HCT116 (cell line): ENCODE data around the gene ARHGEF6. TPM values are rescaled to one million over a fixed set of nuclear protein-coding genes. Genes with fewer than 3 reads are reported as not detected.

Experiments
- ATAC-seq: fragments of 200-7000 bp; cut with Tn5 transposase; 2 replicates; pipeline ENCODE4 v1.9.1; 2020; ENCODE audit warnings: mild to moderate bottlenecking, moderate library complexity
- BruUV-seq: library from RNA; stranded (reverse); fragments of 400-500 nt; replicated peaks from 2 replicates; lab custom pipeline; 2021; lab: Mats Ljungman, UMichigan
- CTCF ChIA-PET: fragments of 300-600 bp; sonication (Branson Sonifier 250); formaldehyde crosslinking; loops from one replicate; lab custom pipeline; 2021; ENCODE audit warnings: antibody characterized with exemption; lab: Charles Lee
- POLR2A ChIA-PET: fragments of 300-600, 350-600 bp; sonication (Branson Sonifier 250); formaldehyde crosslinking; loops from one replicate; lab custom pipeline; 2021; ENCODE audit warnings: antibody characterized with exemption; lab: Charles Lee
- RAD21 ChIA-PET, 2 experiments: fragments of 300-600 bp; sonication (Branson Sonifier 250); formaldehyde crosslinking; loops; one replicate each; lab custom pipeline; 2023; ENCODE audit warnings: low total read pairs in 2 of 2; ENCODE audit not compliant: uncharacterized antibody in 2 of 2, unreplicated experiment in 2 of 2, low non-redundant PET in 1 of 2; lab: Charles Lee
- DNase-seq: peaks from one replicate; pipeline ENCODE4 v3.0.0-alpha.2; 2010; ENCODE audit warnings: low read depth, low spot score
- H2AFZ ChIP-seq: fragments of 200-600 bp; shearing (Covaris generic), sonication (generic); 2 replicates; pipeline ENCODE4 v1.6.1; 2017; ENCODE audit warnings: low read depth, mixed run types, mixed read lengths, antibody characterized with exemption, low read length; ENCODE audit not compliant: poor library complexity, severe bottlenecking
- H3K27ac ChIP-seq: 2 replicates; pipeline ENCODE4 v1.5.1; 2012; ENCODE audit warnings: low read depth, low read length
- H3K27me3 ChIP-seq: fragments of 200-600 bp; sonication (generic); 2 replicates; pipeline ENCODE4 v1.6.1; 2016; ENCODE audit warnings: mixed run types, low read length, mixed read lengths; ENCODE audit not compliant: insufficient read depth
- H3K36me3 ChIP-seq, 2 experiments: fragments of 200-500 bp in 1 of 2; fragments of 200-600 bp in 1 of 2; sonication (Bioruptor generic) in 1 of 2; sonication (generic) in 1 of 2; 2 replicates each; pipeline versions ENCODE4 v1.5.1 to v1.6.1; 2014 to 2016; ENCODE audit warnings: low read length in 2 of 2, inconsistent platforms in 1 of 2, mixed read lengths in 1 of 2, mixed run types in 1 of 2; ENCODE audit not compliant: insufficient read depth in 2 of 2, control insufficient read depth in 1 of 2
- H3K4me1 ChIP-seq, 2 experiments: fragments of 200-600 bp in 1 of 2; sonication (generic) in 1 of 2; 2 replicates each; pipeline versions ENCODE4 v1.5.1 to v1.6.1; 2012 to 2017; ENCODE audit warnings: low read length in 2 of 2, inconsistent platforms in 1 of 2, mild to moderate bottlenecking in 1 of 2, mixed read lengths in 1 of 2, mixed run types in 1 of 2, moderate library complexity in 1 of 2; ENCODE audit not compliant: insufficient read depth in 2 of 2, control insufficient read depth in 1 of 2
- H3K4me2 ChIP-seq: fragments of 200-600 bp; sonication (generic); 2 replicates; pipeline ENCODE4 v1.6.1; 2017; ENCODE audit warnings: mixed run types, low read length, mixed read lengths
- H3K4me3 ChIP-seq, 2 experiments: fragments of 200-600 bp in 1 of 2; sonication (generic) in 1 of 2; replicated peaks in 1 of 2; 2 replicates each; pipeline ENCODE4 v1.5.1; 2011 to 2016; ENCODE audit warnings: low read length in 2 of 2, control low read depth in 1 of 2, low read depth in 1 of 2, mild to moderate bottlenecking in 1 of 2, mixed read lengths in 1 of 2, mixed run types in 1 of 2
- H3K79me2 ChIP-seq: fragments of 200-600 bp; sonication (generic); 2 replicates; pipeline ENCODE4 v1.6.1; 2017; ENCODE audit warnings: mild to moderate bottlenecking, mixed run types, low read length, moderate library complexity, mixed read lengths; ENCODE audit not compliant: insufficient read depth
- H3K9ac ChIP-seq: fragments of 200-600 bp; sonication (generic); 2 replicates; pipeline ENCODE4 v1.6.1; 2016; ENCODE audit warnings: low read length, mixed read lengths
- H3K9me2 ChIP-seq: fragments of 200-600 bp; sonication (generic), shearing (Covaris generic); 2 replicates; pipeline ENCODE4 v1.6.1; 2017; ENCODE audit warnings: mixed run types, mild to moderate bottlenecking, moderate library complexity; ENCODE audit not compliant: insufficient read depth
- H3K9me3 ChIP-seq, 2 experiments: fragments of 200-500 bp in 1 of 2; fragments of 200-600 bp in 1 of 2; sonication (Bioruptor generic) in 1 of 2; sonication (generic) in 1 of 2; 2 replicates each; pipeline ENCODE4 v1.6.1; 2014 to 2017; ENCODE audit warnings: low read length in 2 of 2, mixed read lengths in 2 of 2, inconsistent platforms in 1 of 2, low read depth in 1 of 2, mild to moderate bottlenecking in 1 of 2, mixed run types in 1 of 2, moderate library complexity in 1 of 2; ENCODE audit not compliant: control insufficient read depth in 1 of 2, insufficient read depth in 1 of 2
- H4K20me1 ChIP-seq: fragments of 200-600 bp; sonication (generic), shearing (Covaris generic); 2 replicates; pipeline ENCODE4 v1.6.1; 2017; ENCODE audit warnings: mixed run types, mild to moderate bottlenecking, moderate library complexity; ENCODE audit not compliant: insufficient read depth
- EGR1 ChIP-seq: IDR thresholded peaks from 2 replicates; pipeline ENCODE4 v1.6.1; 2012; ENCODE audit warnings: low read depth
- ELF1 ChIP-seq: IDR thresholded peaks from 2 replicates; pipeline ENCODE4 v1.6.1; 2012; ENCODE audit warnings: low read depth, borderline replicate concordance
- EZH2 ChIP-seq: fragments of 200-600 bp; sonication (generic); IDR thresholded peaks from 2 replicates; pipeline ENCODE4 v1.6.1; 2017; ENCODE audit warnings: antibody characterized with exemption, mixed run types
- EZH2phosphoT487 ChIP-seq: fragments of 200-600 bp; IDR thresholded peaks from 2 replicates; pipeline ENCODE4 v1.6.1; 2018; ENCODE audit warnings: antibody characterized with exemption, borderline replicate concordance
- FOSL1 ChIP-seq: IDR thresholded peaks from 2 replicates; pipeline ENCODE4 v1.6.1; 2012; ENCODE audit warnings: low read depth
- JUND ChIP-seq: IDR thresholded peaks from 2 replicates; pipeline ENCODE4 v1.6.1; 2012
- POLR2A ChIP-seq: IDR thresholded peaks from 2 replicates; pipeline ENCODE4 v1.7.0; 2011; ENCODE audit warnings: borderline replicate concordance; ENCODE audit not compliant: insufficient read depth, insufficient read length; ENCODE audit errors: extremely low read depth
- POLR2AphosphoS5 ChIP-seq: IDR thresholded peaks from 2 replicates; pipeline ENCODE4 v1.6.1; 2011; ENCODE audit warnings: mild to moderate bottlenecking, low read depth, low read length, moderate library complexity
- RAD21 ChIP-seq: IDR thresholded peaks from 2 replicates; pipeline ENCODE4 v1.6.1; 2012; ENCODE audit warnings: low read depth, mild to moderate bottlenecking
- SIN3A ChIP-seq: IDR thresholded peaks from 2 replicates; pipeline ENCODE4 v1.6.1; 2012; ENCODE audit warnings: low read depth
- SRF ChIP-seq: IDR thresholded peaks from 2 replicates; pipeline ENCODE4 v1.6.1; 2012; ENCODE audit warnings: low read depth
- TCF7L2 ChIP-seq: IDR thresholded peaks from 2 replicates; pipeline ENCODE4 v1.7.0; 2011; ENCODE audit warnings: borderline replicate concordance, inconsistent platforms; ENCODE audit not compliant: insufficient read depth, insufficient read length; ENCODE audit errors: extremely low read depth
- ZFX ChIP-seq: fragments of 450-650 bp; IDR thresholded peaks from 2 replicates; pipeline ENCODE4 v1.6.1; 2017
- ZNF274 ChIP-seq: fragments of 200-500 bp; sonication (Bioruptor generic); IDR thresholded peaks from 2 replicates; pipeline ENCODE4 v1.6.1; 2014; ENCODE audit warnings: mild to moderate bottlenecking, low read depth, low read length, inconsistent platforms
- intact Hi-C: fragments of 100-400 bp; cut with micrococcal nuclease; formaldehyde crosslinking; loops from 2 replicates; pipeline ENCODE4 v1.10.0; 2022
- total RNA-seq: library from RNA; stranded (reverse); gene quantifications from one replicate; pipeline ENCODE4 v1.2.1, GENCODE V29; 2021; ENCODE audit not compliant: unreplicated experiment
- TF ChIP-seq, protein P1 (sequence below): IDR thresholded peaks from 2 replicates; pipeline ENCODE4 v1.6.1; 2012; ENCODE audit warnings: low read depth
- TF ChIP-seq, protein P2 (sequence below): IDR thresholded peaks from 2 replicates; pipeline ENCODE4 v1.6.1; 2012
- TF ChIP-seq, protein P3 (sequence below), 3 experiments: fragments of 200-600 bp in 1 of 3; sonication (generic) in 1 of 3; IDR thresholded peaks in 2 of 3; conservative IDR thresholded peaks in 1 of 3; 2 replicates each; pipeline ENCODE4 v1.5.1; 2012 to 2017; ENCODE audit warnings: low read depth in 2 of 3, low read length in 2 of 3, antibody characterized with exemption in 1 of 3, borderline replicate concordance in 1 of 3, control low read depth in 1 of 3, mild to moderate bottlenecking in 1 of 3, mixed read lengths in 1 of 3, mixed run types in 1 of 3, moderate library complexity in 1 of 3; ENCODE audit not compliant: insufficient read depth in 1 of 3
- TF ChIP-seq, protein P4 (sequence below): IDR thresholded peaks from 2 replicates; pipeline ENCODE4 v1.6.1; 2011; ENCODE audit warnings: mild to moderate bottlenecking, low read length, moderate library complexity; ENCODE audit not compliant: insufficient replicate concordance; ENCODE audit errors: extremely low read depth

ARHGEF6 gene
- total RNA-seq, 1 experiment from 2014 or later: 1.9 TPM

DNA sequence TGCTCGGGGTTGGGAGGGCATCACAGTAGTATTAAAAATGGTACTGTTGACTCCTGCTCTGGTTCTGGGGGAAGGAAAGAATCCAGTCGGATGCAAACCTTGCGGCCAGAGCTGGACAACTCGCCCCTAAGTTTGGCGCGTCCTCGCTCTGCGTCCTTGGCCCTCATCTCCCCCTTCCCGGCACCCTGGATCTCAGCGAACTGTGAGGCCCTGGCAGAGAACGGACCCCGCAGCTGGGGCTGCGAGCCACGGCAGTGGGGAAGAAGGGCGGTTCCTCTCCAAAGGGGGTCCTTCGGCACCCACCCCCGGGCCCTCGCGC lies 14.0 kb downstream of the ARHGEF6 start (continued):
- TF ChIP-seq, protein P1, sequence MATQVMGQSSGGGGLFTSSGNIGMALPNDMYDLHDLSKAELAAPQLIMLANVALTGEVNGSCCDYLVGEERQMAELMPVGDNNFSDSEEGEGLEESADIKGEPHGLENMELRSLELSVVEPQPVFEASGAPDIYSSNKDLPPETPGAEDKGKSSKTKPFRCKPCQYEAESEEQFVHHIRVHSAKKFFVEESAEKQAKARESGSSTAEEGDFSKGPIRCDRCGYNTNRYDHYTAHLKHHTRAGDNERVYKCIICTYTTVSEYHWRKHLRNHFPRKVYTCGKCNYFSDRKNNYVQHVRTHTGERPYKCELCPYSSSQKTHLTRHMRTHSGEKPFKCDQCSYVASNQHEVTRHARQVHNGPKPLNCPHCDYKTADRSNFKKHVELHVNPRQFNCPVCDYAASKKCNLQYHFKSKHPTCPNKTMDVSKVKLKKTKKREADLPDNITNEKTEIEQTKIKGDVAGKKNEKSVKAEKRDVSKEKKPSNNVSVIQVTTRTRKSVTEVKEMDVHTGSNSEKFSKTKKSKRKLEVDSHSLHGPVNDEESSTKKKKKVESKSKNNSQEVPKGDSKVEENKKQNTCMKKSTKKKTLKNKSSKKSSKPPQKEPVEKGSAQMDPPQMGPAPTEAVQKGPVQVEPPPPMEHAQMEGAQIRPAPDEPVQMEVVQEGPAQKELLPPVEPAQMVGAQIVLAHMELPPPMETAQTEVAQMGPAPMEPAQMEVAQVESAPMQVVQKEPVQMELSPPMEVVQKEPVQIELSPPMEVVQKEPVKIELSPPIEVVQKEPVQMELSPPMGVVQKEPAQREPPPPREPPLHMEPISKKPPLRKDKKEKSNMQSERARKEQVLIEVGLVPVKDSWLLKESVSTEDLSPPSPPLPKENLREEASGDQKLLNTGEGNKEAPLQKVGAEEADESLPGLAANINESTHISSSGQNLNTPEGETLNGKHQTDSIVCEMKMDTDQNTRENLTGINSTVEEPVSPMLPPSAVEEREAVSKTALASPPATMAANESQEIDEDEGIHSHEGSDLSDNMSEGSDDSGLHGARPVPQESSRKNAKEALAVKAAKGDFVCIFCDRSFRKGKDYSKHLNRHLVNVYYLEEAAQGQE: no peak
- TF ChIP-seq FOSL1 (no peak), TCF7L2 (no peak), POLR2A (no peak)
- TF ChIP-seq, protein P2, sequence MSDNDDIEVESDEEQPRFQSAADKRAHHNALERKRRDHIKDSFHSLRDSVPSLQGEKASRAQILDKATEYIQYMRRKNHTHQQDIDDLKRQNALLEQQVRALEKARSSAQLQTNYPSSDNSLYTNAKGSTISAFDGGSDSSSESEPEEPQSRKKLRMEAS: no peak

DNA sequence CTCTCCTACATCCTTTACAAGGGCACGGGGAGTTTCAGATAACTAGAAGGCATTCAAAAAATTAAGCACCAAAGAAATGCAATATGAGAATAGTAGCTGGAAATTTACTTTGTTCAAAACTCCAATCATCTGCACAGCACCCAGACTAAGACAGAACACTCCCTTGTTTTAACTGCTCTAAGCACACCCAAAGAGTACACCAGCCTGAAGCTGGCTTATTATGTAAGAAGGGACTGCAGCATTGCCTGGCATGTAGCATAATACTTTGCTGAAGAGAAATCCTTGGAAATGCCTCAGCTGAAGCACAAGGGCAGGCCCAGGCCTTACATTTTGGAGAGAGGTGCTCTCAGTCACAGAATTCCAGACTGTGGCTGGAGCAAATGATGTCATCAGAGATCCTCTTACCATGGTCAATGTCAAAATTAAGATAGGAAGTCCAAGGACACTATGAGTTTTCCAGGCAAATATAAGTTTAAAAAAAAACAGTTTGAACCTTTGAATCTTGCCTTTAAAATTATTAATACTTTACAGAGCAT lies 14.8 kb downstream of the ARHGEF6 start:
- Histone ChIP-seq H3K79me2 (no peaks in the 10 kb centered on the region), H3K4me3 (no peak overlapping the region), H3K4me2 (no peak overlapping the region), H3K36me3 (no peaks in the 10 kb centered on the region), H3K9me2 (no peaks in the 10 kb centered on the region), H4K20me1 (no peaks in the 10 kb centered on the region), H3K4me1 (peaks cover 4 to 14% of the 10 kb centered on the region in 2 experiments), H3K9ac (no peak overlapping the region), H3K27me3 (no peaks in the 10 kb centered on the region), H3K27ac (no peak overlapping the region), H2AFZ (no peak overlapping the region), H3K9me3 (no peaks in the 10 kb centered on the region)
- BruUV-seq: no TSS peak
- DNase-seq (no peak), ATAC-seq (no peak)
- CTCF ChIA-PET: no interaction called here
- TF ChIP-seq, protein P3, sequence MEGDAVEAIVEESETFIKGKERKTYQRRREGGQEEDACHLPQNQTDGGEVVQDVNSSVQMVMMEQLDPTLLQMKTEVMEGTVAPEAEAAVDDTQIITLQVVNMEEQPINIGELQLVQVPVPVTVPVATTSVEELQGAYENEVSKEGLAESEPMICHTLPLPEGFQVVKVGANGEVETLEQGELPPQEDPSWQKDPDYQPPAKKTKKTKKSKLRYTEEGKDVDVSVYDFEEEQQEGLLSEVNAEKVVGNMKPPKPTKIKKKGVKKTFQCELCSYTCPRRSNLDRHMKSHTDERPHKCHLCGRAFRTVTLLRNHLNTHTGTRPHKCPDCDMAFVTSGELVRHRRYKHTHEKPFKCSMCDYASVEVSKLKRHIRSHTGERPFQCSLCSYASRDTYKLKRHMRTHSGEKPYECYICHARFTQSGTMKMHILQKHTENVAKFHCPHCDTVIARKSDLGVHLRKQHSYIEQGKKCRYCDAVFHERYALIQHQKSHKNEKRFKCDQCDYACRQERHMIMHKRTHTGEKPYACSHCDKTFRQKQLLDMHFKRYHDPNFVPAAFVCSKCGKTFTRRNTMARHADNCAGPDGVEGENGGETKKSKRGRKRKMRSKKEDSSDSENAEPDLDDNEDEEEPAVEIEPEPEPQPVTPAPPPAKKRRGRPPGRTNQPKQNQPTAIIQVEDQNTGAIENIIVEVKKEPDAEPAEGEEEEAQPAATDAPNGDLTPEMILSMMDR (IDR thresholded peaks at IDR 0.05 in 2 of 3, conservative IDR thresholded peaks at IDR 0.05 in 1 of 3; ENCODE audit: borderline replicate concordance in 1 of 3, insufficient read depth in 1 of 3, low read depth in 2 of 3, low read length in 2 of 3): no peak
- TF ChIP-seq FOSL1 (no peak), ZNF274 (no peak), EZH2 (no peak), EZH2phosphoT487 (no peak), POLR2AphosphoS5 (no peak), ELF1 (no peak), EGR1 (no peak), ZFX (no peak), SIN3A (no peak), JUND (no peak), SRF (no peak), TCF7L2 (no peak), RAD21 (no peak)
- TF ChIP-seq, protein P4, sequence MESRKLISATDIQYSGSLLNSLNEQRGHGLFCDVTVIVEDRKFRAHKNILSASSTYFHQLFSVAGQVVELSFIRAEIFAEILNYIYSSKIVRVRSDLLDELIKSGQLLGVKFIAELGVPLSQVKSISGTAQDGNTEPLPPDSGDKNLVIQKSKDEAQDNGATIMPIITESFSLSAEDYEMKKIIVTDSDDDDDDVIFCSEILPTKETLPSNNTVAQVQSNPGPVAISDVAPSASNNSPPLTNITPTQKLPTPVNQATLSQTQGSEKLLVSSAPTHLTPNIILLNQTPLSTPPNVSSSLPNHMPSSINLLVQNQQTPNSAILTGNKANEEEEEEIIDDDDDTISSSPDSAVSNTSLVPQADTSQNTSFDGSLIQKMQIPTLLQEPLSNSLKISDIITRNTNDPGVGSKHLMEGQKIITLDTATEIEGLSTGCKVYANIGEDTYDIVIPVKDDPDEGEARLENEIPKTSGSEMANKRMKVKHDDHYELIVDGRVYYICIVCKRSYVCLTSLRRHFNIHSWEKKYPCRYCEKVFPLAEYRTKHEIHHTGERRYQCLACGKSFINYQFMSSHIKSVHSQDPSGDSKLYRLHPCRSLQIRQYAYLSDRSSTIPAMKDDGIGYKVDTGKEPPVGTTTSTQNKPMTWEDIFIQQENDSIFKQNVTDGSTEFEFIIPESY: no peak
- TF ChIP-seq, protein P2: no peak
- RAD21 ChIA-PET: no interaction called here
- POLR2A ChIA-PET: no interaction called here
- intact Hi-C loops: no loop called here
